Measurements from ENCODE around the gene GKN1.

Gene GKN1

DNA sequence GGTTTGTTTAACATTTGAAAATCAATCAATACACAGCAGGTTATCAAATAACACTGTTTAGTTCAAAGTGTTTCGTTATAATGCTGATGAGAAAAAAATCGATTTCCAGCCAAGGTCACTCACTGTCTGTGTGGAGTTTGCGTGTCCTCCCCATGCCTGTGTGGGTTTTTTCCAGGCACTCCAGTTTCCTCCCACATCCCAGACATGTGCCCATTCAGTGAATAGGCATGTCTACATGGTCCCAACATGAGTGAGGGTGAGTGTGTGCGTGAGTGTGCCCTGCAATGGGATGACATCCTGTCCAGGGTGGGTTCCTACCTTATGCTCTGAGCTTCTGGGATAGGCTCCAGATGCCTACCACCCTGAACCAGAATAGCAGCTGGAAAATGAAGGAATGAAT, 13.1 kb upstream of the GKN1 start:
- Histone ChIP-seq H3K27me3 (replicated peaks; ENCODE audit: control insufficient read depth, insufficient read depth, low read length) (no peaks in the 10 kb centered on the region), H3K36me3 (ENCODE audit: control insufficient read depth, insufficient read depth, low read length, severe bottlenecking) (no peaks in the 10 kb centered on the region), H3K4me3 (ENCODE audit: low read length) (no peak overlapping the region), H3K9me3 (ENCODE audit: control insufficient read depth, low read length) (peaks cover 7% of the 10 kb centered on the region), H3K9ac (ENCODE audit: low read length) (no peak overlapping the region), H3K4me1 (ENCODE audit: control insufficient read depth, insufficient read depth, low read length) (no peaks in the 10 kb centered on the region)
- DNase-seq (ENCODE audit: low read depth) = no peak

DNA sequence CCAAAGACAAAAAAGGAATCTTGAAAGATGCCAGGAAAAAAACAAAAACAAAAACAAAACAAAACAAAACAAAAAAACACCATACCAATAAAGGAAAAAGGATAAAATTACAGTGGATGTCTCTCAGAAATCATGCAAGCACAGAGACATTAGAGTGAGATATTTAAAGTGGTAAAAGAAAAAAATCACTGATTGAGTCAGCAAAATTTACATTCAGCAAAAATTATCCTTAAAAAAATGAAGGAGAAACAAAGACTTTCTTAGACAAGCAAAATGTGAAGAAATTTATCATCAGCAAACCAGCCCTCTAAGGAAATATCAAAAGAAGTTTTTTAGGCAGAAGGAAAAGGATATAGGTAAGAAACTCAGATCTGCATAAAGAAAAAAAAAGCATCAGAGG, 10.2 kb upstream of the GKN1 start:
- peaks cover 7% of the 10 kb centered on the region for H3K9me3 ChIP-seq (ENCODE audit: control insufficient read depth, low read length)
- no peaks in the 10 kb centered on the region for H3K4me1 ChIP-seq (ENCODE audit: control insufficient read depth, insufficient read depth, low read length)
- DNase-seq (ENCODE audit: low read depth) = no peak
- H3K9ac ChIP-seq (ENCODE audit: low read length) = no peak overlapping the region
- H3K36me3 ChIP-seq (ENCODE audit: control insufficient read depth, insufficient read depth, low read length, severe bottlenecking) = no peaks in the 10 kb centered on the region
- no peak overlapping the region for H3K4me3 ChIP-seq (ENCODE audit: low read length)
- H3K27me3 ChIP-seq (replicated peaks; ENCODE audit: control insufficient read depth, insufficient read depth, low read length) = no peaks in the 10 kb centered on the region

DNA sequence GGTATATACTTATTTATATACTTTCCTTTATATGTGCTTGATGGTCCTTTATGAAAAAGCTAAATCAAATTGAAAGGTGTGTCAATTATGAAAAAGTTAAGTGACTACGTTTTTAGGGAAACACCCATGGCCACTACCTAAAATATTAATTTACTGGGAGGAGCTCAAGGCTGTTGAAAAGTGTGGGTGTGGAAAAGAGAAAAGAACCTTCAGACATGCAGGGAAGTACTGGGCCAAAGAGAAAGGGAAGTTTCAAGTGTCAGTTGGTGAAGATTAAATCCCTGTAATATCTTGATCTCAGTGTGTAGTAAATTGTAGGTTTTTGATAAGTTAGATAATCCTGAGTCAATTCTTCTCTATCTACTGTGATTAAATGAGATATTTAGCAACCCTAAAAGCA, 6.2 kb upstream of the GKN1 start:
- H3K27me3 ChIP-seq (replicated peaks; ENCODE audit: control insufficient read depth, insufficient read depth, low read length) = no peaks in the 10 kb centered on the region
- no peak overlapping the region for H3K9ac ChIP-seq (ENCODE audit: low read length)
- no peak for DNase-seq (ENCODE audit: low read depth)
- H3K9me3 ChIP-seq (ENCODE audit: control insufficient read depth, low read length) = peaks cover 7% of the 10 kb centered on the region
- no peaks in the 10 kb centered on the region for H3K36me3 ChIP-seq (ENCODE audit: control insufficient read depth, insufficient read depth, low read length, severe bottlenecking)
- no peak overlapping the region for H3K4me3 ChIP-seq (ENCODE audit: low read length)
- peaks cover 25% of the 10 kb centered on the region for H3K4me1 ChIP-seq (ENCODE audit: control insufficient read depth, insufficient read depth, low read length)

DNA sequence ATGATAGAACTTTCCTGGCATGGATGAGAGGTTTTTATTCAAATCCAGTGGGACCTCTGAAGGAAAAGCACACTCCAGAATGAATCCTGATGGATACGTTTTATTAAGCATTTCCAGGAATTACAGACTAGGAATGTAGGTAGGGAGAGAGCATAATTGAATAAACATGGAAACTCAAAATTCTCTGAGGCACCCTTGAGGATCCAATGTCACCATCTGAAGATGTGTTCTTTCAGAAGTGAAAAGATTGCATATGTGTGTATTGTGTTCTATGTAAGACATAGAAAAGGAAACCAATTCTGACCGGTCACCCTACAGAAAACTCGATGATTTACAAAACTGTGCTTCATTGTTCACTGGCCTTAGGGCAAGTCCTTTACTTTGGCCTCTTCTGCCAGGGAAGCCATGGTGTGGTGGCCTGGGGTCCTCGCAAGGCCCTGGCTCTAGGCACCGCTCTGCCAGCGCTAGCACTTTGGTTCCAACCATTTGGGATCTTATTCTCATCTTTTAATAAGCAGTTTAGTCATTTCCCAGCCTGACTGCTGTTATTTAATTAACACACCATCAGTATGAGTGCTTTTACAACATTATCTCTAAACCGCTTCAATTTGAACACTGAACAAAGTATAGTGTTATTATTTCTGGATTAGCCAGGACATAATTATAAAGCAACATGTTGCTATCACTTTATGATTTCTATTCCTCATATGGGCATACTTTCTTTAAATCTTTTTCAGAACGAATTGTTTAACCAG, 4.5 kb upstream of the GKN1 start:
- H3K9me3 ChIP-seq (ENCODE audit: control insufficient read depth, low read length) = no peaks in the 10 kb centered on the region
- DNase-seq (ENCODE audit: low read depth) = no peak

DNA sequence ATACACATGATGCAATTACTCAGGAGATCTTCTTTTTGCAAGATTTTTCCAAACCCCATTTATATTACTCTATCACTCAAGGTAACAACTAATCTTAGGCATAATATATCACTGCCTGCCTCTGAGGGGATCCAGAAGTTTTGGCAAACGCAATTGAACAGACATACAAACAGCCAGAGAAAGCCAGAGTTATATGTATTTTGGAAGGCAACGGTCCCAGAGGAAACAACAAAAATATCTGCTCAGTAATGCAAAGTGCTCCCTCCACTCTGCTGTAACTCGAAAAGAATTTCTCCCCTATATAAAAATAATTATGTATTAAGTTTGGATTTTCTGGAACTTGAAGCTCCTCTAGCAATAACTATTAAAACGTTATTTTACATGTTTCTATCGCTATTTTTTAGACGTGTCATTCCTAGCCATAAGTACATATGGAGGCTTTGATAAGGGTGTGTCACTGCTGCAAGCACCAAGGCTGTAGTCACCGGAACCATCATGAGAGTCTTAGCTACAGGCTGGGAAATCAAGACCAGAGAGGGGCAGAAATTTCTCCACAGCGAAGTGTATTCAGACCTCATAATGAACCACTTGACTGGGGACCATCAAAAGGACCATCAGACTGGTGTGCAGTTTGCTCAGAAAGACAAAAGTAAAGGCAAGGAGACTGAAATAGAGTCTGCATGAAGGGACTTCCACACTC, 3.7 kb upstream of the GKN1 start:
- Histone ChIP-seq H3K9me3 (ENCODE audit: control insufficient read depth, low read length) (no peaks in the 10 kb centered on the region), H3K4me1 (ENCODE audit: control insufficient read depth, insufficient read depth, low read length) (peaks cover 25% of the 10 kb centered on the region), H3K27me3 (replicated peaks; ENCODE audit: control insufficient read depth, insufficient read depth, low read length) (peaks cover 3% of the 10 kb centered on the region), H3K36me3 (ENCODE audit: control insufficient read depth, insufficient read depth, low read length, severe bottlenecking) (no peaks in the 10 kb centered on the region), H3K4me3 (ENCODE audit: low read length) (no peak overlapping the region), H3K9ac (ENCODE audit: low read length) (no peak overlapping the region)
- no peak for DNase-seq (ENCODE audit: low read depth)

More for the DNA sequence above, 4.5 kb upstream of the GKN1 start:
- no peak overlapping the region for H3K4me3 ChIP-seq (ENCODE audit: low read length)
- H3K9ac ChIP-seq (ENCODE audit: low read length) = no peak overlapping the region
- peaks cover 25% of the 10 kb centered on the region for H3K4me1 ChIP-seq (ENCODE audit: control insufficient read depth, insufficient read depth, low read length)
- no peaks in the 10 kb centered on the region for H3K27me3 ChIP-seq (replicated peaks; ENCODE audit: control insufficient read depth, insufficient read depth, low read length)
- H3K36me3 ChIP-seq (ENCODE audit: control insufficient read depth, insufficient read depth, low read length, severe bottlenecking) = no peaks in the 10 kb centered on the region

DNA sequence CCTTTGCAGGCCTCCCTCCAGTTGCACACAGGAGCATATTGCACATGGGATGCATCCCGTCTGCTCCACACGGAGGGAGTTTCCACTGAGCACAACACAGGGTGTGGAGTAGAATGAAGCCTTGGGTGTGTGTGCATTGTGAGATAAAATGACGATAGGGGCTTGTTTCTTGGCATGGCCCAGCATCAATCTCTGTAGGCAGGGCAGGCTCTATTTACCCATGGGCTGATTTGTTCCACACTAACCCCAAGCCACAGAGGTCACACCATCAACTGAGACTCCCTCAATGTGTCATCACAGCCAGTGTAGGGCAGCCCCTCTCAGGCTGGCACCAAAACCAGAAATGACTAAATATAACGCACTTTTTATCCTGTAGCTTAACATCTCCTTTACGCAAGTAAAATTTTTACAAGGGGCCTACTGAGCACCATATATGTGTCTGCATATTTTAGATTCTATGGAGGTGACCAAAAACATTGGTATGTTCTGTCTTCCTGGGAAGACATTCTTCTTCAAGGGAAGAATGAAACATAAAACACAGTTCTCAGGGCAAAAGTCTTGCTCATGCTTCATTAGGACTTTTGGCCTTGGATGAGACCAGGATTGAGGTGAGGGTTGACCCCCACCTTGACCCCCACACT, 2.7 kb upstream of the GKN1 start:
- DNase-seq (ENCODE audit: low read depth) = peak; percentile 89
- Histone ChIP-seq H3K4me1 (ENCODE audit: control insufficient read depth, insufficient read depth, low read length) (peaks cover 25% of the 10 kb centered on the region), H3K9ac (ENCODE audit: low read length) (no peak overlapping the region), H3K27me3 (replicated peaks; ENCODE audit: control insufficient read depth, insufficient read depth, low read length) (peaks cover 3% of the 10 kb centered on the region), H3K4me3 (ENCODE audit: low read length) (peak overlapping the region; percentile 6), H3K36me3 (ENCODE audit: control insufficient read depth, insufficient read depth, low read length, severe bottlenecking) (no peaks in the 10 kb centered on the region), H3K9me3 (ENCODE audit: control insufficient read depth, low read length) (no peaks in the 10 kb centered on the region)

DNA sequence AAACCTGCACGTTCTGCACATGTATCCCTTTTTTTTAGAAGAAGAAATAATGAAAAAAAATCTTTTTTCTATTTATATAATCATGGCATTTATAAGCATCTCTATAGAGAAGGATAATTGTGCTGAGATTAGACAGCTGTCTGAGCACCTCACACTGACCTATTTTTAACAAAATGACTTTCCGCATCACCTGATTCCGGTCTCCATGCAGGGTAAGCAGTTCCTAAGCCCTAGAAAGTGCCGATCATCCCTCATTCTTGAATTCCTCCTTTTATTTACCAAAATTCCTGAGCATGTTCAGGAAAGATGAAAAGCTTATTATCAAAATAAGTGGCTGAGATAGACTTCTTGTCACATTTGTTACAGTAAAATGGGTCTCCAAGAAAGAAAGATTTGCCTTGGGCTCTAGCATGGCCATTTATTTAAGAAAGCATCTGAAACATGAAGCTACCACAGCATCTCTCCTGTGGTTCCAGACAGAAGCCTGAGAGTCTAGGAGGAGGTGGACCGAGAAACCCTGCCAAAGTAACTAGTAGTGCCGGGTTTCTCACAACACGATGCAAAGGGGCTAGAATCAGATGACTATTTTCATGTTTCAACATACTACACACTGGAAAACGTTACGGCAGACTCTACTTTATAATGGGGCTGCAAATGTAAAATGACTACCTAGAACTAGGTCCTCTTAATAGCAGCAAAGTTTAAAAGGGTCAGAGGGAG, 670 bp downstream of the GKN1 start:
- no peak overlapping the region for H3K9ac ChIP-seq (ENCODE audit: low read length)
- H3K9me3 ChIP-seq (ENCODE audit: control insufficient read depth, low read length) = no peaks in the 10 kb centered on the region
- no peak for DNase-seq (ENCODE audit: low read depth)
- peaks cover 3% of the 10 kb centered on the region for H3K27me3 ChIP-seq (replicated peaks; ENCODE audit: control insufficient read depth, insufficient read depth, low read length)
- no peaks in the 10 kb centered on the region for H3K36me3 ChIP-seq (ENCODE audit: control insufficient read depth, insufficient read depth, low read length, severe bottlenecking)
- no peak overlapping the region for H3K4me3 ChIP-seq (ENCODE audit: low read length)
- H3K4me1 ChIP-seq (ENCODE audit: control insufficient read depth, insufficient read depth, low read length) = peaks cover 23% of the 10 kb centered on the region

DNA sequence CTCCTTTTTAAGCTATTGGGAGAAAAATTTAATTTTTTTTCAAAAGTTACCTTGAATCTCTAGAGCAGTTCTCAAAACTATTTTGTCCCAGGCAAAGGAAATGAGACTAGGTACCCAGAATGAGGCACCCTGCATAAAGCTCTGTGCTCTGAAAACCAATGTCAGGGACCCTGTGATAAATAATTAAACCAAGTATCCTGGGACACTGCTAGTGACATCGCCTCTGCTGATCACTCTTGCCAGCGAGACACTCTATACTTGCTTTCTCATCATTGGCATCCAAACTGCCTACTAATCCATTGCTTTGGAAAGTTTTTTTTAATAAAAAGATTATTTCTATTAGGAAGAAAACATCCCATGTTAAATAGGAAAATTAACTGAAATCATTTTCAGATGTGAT, 1.4 kb downstream of the GKN1 start:
- no peak overlapping the region for H3K9ac ChIP-seq (ENCODE audit: low read length)
- no peak for DNase-seq (ENCODE audit: low read depth)
- peaks cover 16% of the 10 kb centered on the region for H3K4me1 ChIP-seq (ENCODE audit: control insufficient read depth, insufficient read depth, low read length)
- H3K4me3 ChIP-seq (ENCODE audit: low read length) = no peak overlapping the region
- no peaks in the 10 kb centered on the region for H3K9me3 ChIP-seq (ENCODE audit: control insufficient read depth, low read length)
- peaks cover 3% of the 10 kb centered on the region for H3K27me3 ChIP-seq (replicated peaks; ENCODE audit: control insufficient read depth, insufficient read depth, low read length)
- H3K36me3 ChIP-seq (ENCODE audit: control insufficient read depth, insufficient read depth, low read length, severe bottlenecking) = no peaks in the 10 kb centered on the region

DNA sequence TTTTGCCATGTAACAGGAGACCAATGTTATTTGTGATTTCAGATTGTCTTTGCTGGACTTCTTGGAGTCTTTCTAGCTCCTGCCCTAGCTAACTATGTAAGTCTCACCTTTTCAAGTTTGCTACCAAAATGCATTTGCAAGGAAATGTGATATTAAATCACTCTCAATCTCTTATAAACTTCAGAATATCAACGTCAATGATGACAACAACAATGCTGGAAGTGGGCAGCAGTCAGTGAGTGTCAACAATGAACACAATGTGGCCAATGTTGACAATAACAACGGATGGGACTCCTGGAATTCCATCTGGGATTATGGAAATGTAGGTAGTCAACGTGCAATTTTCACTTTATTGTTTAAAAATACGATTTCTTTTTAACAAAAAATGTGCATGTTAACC, 3.0 kb downstream of the GKN1 start:
- DNase-seq (ENCODE audit: low read depth) = no peak
- Histone ChIP-seq H3K9me3 (ENCODE audit: control insufficient read depth, low read length) (no peaks in the 10 kb centered on the region), H3K4me3 (ENCODE audit: low read length) (no peak overlapping the region), H3K9ac (ENCODE audit: low read length) (no peak overlapping the region), H3K36me3 (ENCODE audit: control insufficient read depth, insufficient read depth, low read length, severe bottlenecking) (no peaks in the 10 kb centered on the region), H3K4me1 (ENCODE audit: control insufficient read depth, insufficient read depth, low read length) (peaks cover 2% of the 10 kb centered on the region), H3K27me3 (replicated peaks; ENCODE audit: control insufficient read depth, insufficient read depth, low read length) (peaks cover 3% of the 10 kb centered on the region)

DNA sequence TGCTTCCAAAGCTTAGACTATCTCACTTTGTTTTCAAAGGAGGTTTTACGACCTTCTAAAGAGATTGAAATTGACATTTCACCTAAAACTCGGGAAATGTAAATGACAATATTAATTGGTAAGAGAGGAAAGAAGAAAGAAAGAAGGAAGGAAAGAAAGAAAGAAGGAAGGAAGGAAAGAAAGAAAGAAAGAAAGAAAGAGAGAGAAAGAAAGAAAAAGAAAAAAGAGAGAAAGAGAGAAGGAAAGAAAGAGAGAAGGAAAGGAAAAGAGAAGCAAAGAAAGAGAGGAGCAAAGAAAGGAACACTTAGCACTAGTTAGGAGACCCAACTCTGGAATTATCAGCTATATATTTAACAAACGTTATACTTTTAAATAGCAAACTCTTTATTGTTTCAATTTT, 3.7 kb downstream of the GKN1 start:
- Histone ChIP-seq H3K9ac (ENCODE audit: low read length) (no peak overlapping the region), H3K36me3 (ENCODE audit: control insufficient read depth, insufficient read depth, low read length, severe bottlenecking) (no peaks in the 10 kb centered on the region), H3K9me3 (ENCODE audit: control insufficient read depth, low read length) (no peaks in the 10 kb centered on the region), H3K4me1 (ENCODE audit: control insufficient read depth, insufficient read depth, low read length) (no peaks in the 10 kb centered on the region), H3K27me3 (replicated peaks; ENCODE audit: control insufficient read depth, insufficient read depth, low read length) (peaks cover 3% of the 10 kb centered on the region), H3K4me3 (ENCODE audit: low read length) (no peak overlapping the region)
- no peak for DNase-seq (ENCODE audit: low read depth)

DNA sequence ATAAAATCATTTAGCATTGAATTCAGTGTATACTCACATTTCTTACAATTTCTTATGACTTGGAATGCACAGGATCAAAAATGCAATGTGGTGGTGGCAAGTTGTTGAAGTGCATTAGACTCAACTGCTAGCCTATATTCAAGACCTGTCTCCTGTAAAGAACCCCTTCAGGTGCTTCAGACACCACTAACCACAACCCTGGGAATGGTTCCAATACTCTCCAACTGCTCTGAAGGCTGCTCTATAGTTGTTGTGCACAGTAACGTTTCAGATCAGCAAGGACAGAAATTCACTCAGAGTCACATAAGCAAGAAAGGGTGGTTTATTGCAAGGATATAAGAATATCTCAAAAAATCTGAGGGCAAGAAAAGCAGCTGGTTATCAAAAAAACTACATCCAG, 6.5 kb downstream of the GKN1 start:
- Histone ChIP-seq H3K4me3 (ENCODE audit: low read length) (no peak overlapping the region), H3K4me1 (ENCODE audit: control insufficient read depth, insufficient read depth, low read length) (no peaks in the 10 kb centered on the region), H3K36me3 (ENCODE audit: control insufficient read depth, insufficient read depth, low read length, severe bottlenecking) (no peaks in the 10 kb centered on the region), H3K27me3 (replicated peaks; ENCODE audit: control insufficient read depth, insufficient read depth, low read length) (no peaks in the 10 kb centered on the region), H3K9me3 (ENCODE audit: control insufficient read depth, low read length) (no peaks in the 10 kb centered on the region), H3K9ac (ENCODE audit: low read length) (no peak overlapping the region)
- DNase-seq (ENCODE audit: low read depth) = no peak
